GM19043 (cell line): ENCODE measurements around the gene CLDN12.
"Not testable (repeated sequence)": the region's sequence is repeated elsewhere in the genome, so short reads cannot be mapped to it uniquely, and the experiment has no call there.

Experiments used
- ATAC-seq: cut with Tn5 transposase; IDR thresholded peaks from one replicate; pipeline ENCODE4 v1.9.1; 2021; ENCODE audit warnings: low read depth; ENCODE audit not compliant: unreplicated experiment

CLDN12 gene

GRCh38 chr7:90430614-90431460, 27.6 kb downstream of the CLDN12 start:
- no peak for ATAC-seq

GRCh38 chr7:90432752-90433151, 29.5 kb downstream of the CLDN12 start:
- no peak for ATAC-seq

- no peak for ATAC-seq
Measured at GRCh38 chr7:90433221-90433620, 30.0 kb downstream of the CLDN12 start.

GRCh38 chr7:90445633-90446032, 42.4 kb downstream of the CLDN12 start:
- no peak for ATAC-seq

- no peak for ATAC-seq
Measured at GRCh38 chr7:90446137-90446899, 43.1 kb downstream of the CLDN12 start.

GRCh38 chr7:90453259-90453891, 50.1 kb downstream of the CLDN12 start:
- no peak for ATAC-seq

GRCh38 chr7:90453931-90454330, 50.7 kb downstream of the CLDN12 start:
- no peak for ATAC-seq

- no peak for ATAC-seq
Measured at GRCh38 chr7:90455163-90456030, 52.1 kb downstream of the CLDN12 start.

- no peak for ATAC-seq
Measured at GRCh38 chr7:90458104-90458503, 54.8 kb downstream of the CLDN12 start.

- ATAC-seq: no peak
Measured at GRCh38 chr7:90459888-90460287, 56.6 kb downstream of the CLDN12 start.

- ATAC-seq: no peak
Measured at GRCh38 chr7:90461219-90461618, 58.0 kb downstream of the CLDN12 start.

GRCh38 chr7:90463151-90463628, 59.9 kb downstream of the CLDN12 start:
- ATAC-seq: not testable (repeated sequence)
